Heart right ventricle (tissue), 16 donors: ENCODE results near the gene AURKB. TPM values are rescaled to one million over a fixed set of nuclear protein-coding genes. Genes with fewer than 3 reads are reported as not detected.
A peak's percentile ranks its signal among the peaks of the same experiment; 100 is the strongest.
"Not testable (repeated sequence)": the region's sequence is repeated elsewhere in the genome, so short reads cannot be mapped to it uniquely, and the experiment has no call there.

Experiments used
- ATAC-seq, 8 donors: fragments of 200-7000 bp; cut with Tn5 transposase; one replicate each; pipeline ENCODE4 v1.9.1; 2020; ENCODE audit warnings: mild to moderate bottlenecking in 8 of 8, moderate library complexity in 8 of 8, moderate number of reproducible peaks in 1 of 8
- DNase-seq, 2 donors: peaks; one replicate each; pipeline ENCODE4 v3.0.0-alpha.2; 2020
- H3K27ac ChIP-seq, 10 donors: fragments of 200-600 bp; sonication (generic) in 2 of 10; one replicate each; pipeline versions ENCODE4 v1.5.0 to v1.8.0; 2020 to 2022; ENCODE audit warnings: mild to moderate bottlenecking in 3 of 10
- H3K27me3 ChIP-seq, 7 donors: fragments of 200-600 bp; one replicate each; pipeline ENCODE4 v1.8.0; 2021 to 2022; ENCODE audit warnings: mild to moderate bottlenecking in 2 of 7
- H3K36me3 ChIP-seq, 9 donors: fragments of 200-600 bp; sonication (generic) in 1 of 9; one replicate each; pipeline versions ENCODE4 v1.5.0 to v1.8.0; 2020 to 2022; ENCODE audit warnings: mild to moderate bottlenecking in 2 of 9
- H3K4me1 ChIP-seq, 9 donors: fragments of 200-600 bp; sonication (generic) in 1 of 9; one replicate each; pipeline versions ENCODE4 v1.5.0 to v1.8.0; 2020 to 2022; ENCODE audit warnings: mild to moderate bottlenecking in 4 of 9
- H3K4me3 ChIP-seq, 10 donors: fragments of 200-600 bp; sonication (generic) in 2 of 10; one replicate each; pipeline versions ENCODE4 v1.5.0 to v1.8.0; 2020 to 2022; ENCODE audit warnings: mild to moderate bottlenecking in 7 of 10, moderate library complexity in 2 of 10
- H3K9me3 ChIP-seq, 11 donors: fragments of 200-600 bp in 10 of 11; sonication (generic) in 2 of 11; one replicate each; pipeline versions ENCODE4 v1.5.0 to v1.8.0; 2013 to 2022; ENCODE audit warnings: mild to moderate bottlenecking in 2 of 11, control low read depth in 1 of 11, moderate library complexity in 1 of 11
- CTCF ChIP-seq, 9 donors: fragments of 200-600 bp; sonication (generic) in 2 of 9; IDR thresholded peaks; one replicate each; pipeline versions ENCODE4 v1.5.0 to v1.8.0; 2021 to 2022; ENCODE audit warnings: antibody characterized with exemption in 9 of 9, mild to moderate bottlenecking in 5 of 9, moderate library complexity in 1 of 9
- WGBS, 2 donors: extraction: QIAGEN DNeasy Blood & Tissue Kit; methylation state at CpG; one replicate each; pipeline ENCODE4 v1.1.7; 2013; ENCODE audit warnings: inconsistent platforms in 1 of 2; 5-methylcytosine and 5-hydroxymethylcytosine counted together
- intact Hi-C, 10 donors: fragments of 100-400 bp; cut with DNase I; formaldehyde crosslinking; loops; one replicate each; pipeline versions ENCODE4 v1.11.1 to v1.14.2; 2022
- polyA plus RNA-seq, 2 donors: library from polyadenylated mRNA; stranded (reverse); fragments of 200-250 nt; gene quantifications; one replicate each; pipeline ENCODE4 v1.2.3, GENCODE V29; 2013
- total RNA-seq, 10 donors: library from RNA; stranded (reverse); fragmentation: NEBNext Ultra II Directional in 3 of 10; extraction: Animal tissue kit (Norgen Biotek cat#: 25700) in 3 of 10; gene quantifications; one replicate each; pipeline versions ENCODE4 v1.2.1 to v1.2.4, GENCODE V29; 2021 to 2023
- donor health status: Arrhythmogenic right ventricular cardiomyopathy.
- donor health status: ischemic (EF 13 %, LVEDD 7.1; RV severe dilation, severe dysfunction).
- donor health status: healthy with polysubstance abuse.
- donor health status: DM: no; HTN: yes; CAD: no.
- donor health status: DM: no; HTN: no; CAD: no.
- donor health status: ischemic (EF 25% LVEDD 6.9; RV normal size, moderate dysfunction).
- donor health status: ischemic (EF 25% LVEDD 5.7; RV mildly dilated, moderate dysfunction).
- donor health status: healthy.
- donor health status: DM: yes; HTN: yes; CAD: no.
- donor health status: Ischemic cardiomyopathy.
- donor health status: ischemic (EF 35%, LVEDD 5.7; RV mildly dilated, moderate dysfunction).
- donor health status: nonischemic (EF 11% LVEDD 7.7; RV severe dilation, severe dysfunction).
- donor health status: DM: yes; HTN: yes; CAD: no.
- donor health status: PGD.
- donor health status: ischemic (EF 29% LVEDD 5.4; RV normal size, mild dysfunction).
- donor health status: nonischemic (EF 23%, LVEDD 6.1; RV moderate dilation, normal function).

Gene AURKB
- total and polyA plus RNA-seq, 12 donors = 0.38 to 6.4 (median 1.0) TPM; not detected in 5

DNA sequence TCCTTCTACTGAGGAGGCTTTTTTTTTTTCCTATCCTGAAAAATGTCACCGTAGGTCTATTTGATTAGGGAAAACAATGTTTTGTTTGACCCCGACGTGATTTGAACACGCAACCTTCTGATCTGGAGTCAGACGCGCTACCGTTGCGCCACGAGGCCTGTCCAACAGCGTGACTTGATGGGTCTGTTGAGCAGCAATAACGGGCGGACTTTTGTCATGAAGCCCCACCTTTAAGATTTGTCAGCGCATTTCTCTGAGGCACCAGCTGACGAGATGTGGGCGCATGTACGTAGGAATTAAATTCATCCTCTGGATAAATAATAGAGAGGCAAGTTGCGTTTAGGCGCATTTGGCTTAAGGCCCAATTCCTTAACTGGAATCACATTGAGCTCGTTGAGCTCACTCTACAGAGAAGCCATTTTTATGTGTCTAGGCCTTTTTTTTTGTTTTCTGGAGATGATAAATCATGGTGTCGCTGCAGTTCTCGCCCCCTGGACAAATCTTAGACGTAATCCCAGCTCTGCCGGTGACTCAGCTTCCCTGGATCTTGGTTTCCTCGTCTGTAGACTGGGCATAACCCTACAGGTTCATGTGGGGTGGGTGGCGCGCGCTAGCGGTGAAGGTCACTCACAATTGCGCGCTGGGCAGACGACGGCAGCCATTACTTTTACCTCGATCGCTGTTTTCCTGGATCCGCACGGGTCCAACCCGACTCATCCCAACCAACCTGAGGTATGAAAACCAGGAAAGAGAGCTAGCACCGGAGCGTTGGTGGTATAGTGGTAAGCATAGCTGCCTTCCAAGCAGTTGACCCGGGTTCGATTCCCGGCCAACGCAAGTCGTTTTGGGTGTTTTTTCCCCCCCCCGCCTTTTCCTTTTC, 10.6 kb upstream of the AURKB start:
- H3K27ac ChIP-seq = peak overlapping the region; percentile 94 to 99 (median 97)
- no peak for TF ChIP-seq CTCF (IDR thresholded peaks at IDR 0.05)
- H3K36me3 ChIP-seq = no peaks in the 10 kb centered on the region
- H3K27me3 ChIP-seq = no peaks in the 10 kb centered on the region
- WGBS, 2 donors = 0 to 1% methylated on average over 45 of the region's 45 CpGs
- peaks cover 7 to 51% (median 14%) of the 10 kb centered on the region in 9 donors for H3K4me1 ChIP-seq
- peak; percentile 66 to 84 (median 78) for ATAC-seq
- peak overlapping the region; percentile 45 to 92 (median 66) for H3K4me3 ChIP-seq
- intact Hi-C loops = loop anchor here in 7 of 10 donors (1.0 to 10.0 kb wide), 11 partner anchors 34 to 154 kb away; partner anchors contain the start of genes SLC25A35 (in 2 of the 7), ALOXE3 (in 1 of the 7), HES7 (in 1 of the 7) and KRABD2 (in 1 of the 7)
- peak; percentile 82 to 94 for DNase-seq
- no peaks in the 10 kb centered on the region for H3K9me3 ChIP-seq

GRCh38 chr17:8214000-8214399, 3.6 kb upstream of the AURKB start:
- ATAC-seq, H3K4me3 ChIP-seq, intact Hi-C loops: not testable (repeated sequence)

DNA sequence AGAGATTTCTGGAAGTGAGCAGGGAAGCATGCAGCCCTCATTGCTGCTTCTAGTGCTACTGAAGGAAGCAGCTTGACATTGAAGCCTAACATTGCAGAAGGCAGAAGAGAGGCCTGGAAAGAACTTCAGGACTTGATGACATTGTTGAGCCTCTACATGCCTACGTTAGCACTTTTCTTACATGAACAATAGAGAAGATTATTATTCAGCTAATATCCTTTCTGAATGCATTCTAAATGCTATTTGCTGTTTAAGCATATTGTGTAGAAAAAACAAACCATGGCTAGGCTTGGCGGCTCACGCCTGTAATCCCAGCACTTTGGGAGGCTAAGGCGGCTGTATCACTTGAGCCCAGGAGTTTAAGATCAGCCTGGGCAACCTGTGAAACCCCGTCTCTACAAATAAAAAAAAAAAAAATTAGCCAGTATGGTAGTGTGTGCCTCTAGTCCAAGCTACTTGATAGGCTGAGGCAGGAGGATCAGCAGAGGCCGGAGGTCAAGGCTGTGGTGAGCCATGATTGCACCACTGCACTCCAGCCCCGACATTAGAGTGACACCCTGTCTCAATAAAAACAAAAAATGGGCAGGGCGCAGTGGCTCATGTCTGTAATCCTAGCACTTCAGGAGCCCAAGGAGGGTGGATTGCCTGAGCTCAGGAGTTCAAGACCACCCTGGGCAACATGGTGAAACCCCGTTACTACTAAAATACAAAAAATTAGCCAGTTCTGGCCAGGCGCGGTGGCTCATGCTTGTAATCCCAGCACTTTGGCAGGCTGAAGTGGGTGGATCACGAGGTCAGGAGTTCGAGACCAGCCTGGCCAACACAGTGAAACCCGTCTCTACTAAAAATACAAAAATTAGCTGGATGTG, 2.2 kb upstream of the AURKB start:
- Histone ChIP-seq H3K36me3 (peaks cover 0 to 5% (median 0%) of the 10 kb centered on the region in 9 donors), H3K27ac (no peak overlapping the region), H3K4me1 (peaks cover 3 to 28% (median 12%) of the 10 kb centered on the region in 9 donors), H3K4me3 (no peak overlapping the region), H3K9me3 (no peaks in the 10 kb centered on the region), H3K27me3 (no peaks in the 10 kb centered on the region)
- ATAC-seq (no peak), DNase-seq (no peak)
- WGBS, 2 donors = 89% methylated on average over 14 of the region's 14 CpGs
- no peak for TF ChIP-seq CTCF (IDR thresholded peaks at IDR 0.05)
- intact Hi-C loops = no loop called here

More at GRCh38 chr17:8214000-8214399, 3.6 kb upstream of the AURKB start:
- H3K27me3 ChIP-seq, H3K36me3 ChIP-seq, H3K27ac ChIP-seq, DNase-seq, H3K9me3 ChIP-seq: not testable (repeated sequence)
- 85 to 86% methylated on average over 15 of the region's 15 CpGs for WGBS, 2 donors
- peaks cover 3 to 23% (median 12%) of the 10 kb centered on the region in 9 donors for H3K4me1 ChIP-seq

- H3K36me3 ChIP-seq = peaks cover 0 to 11% (median 0%) of the 10 kb centered on the region in 9 donors
- DNase-seq (no peak), ATAC-seq (peak in 4 of 8 donors; percentile 18 to 53 (median 36))
- H3K27me3 ChIP-seq = no peaks in the 10 kb centered on the region
- H3K4me1 ChIP-seq = peaks cover 3 to 28% (median 12%) of the 10 kb centered on the region in 9 donors
- no peak for TF ChIP-seq CTCF (IDR thresholded peaks at IDR 0.05)
- no peaks in the 10 kb centered on the region for H3K9me3 ChIP-seq
- intact Hi-C loops = no loop called here
- peak overlapping the region; percentile 36 to 69 (median 59) for H3K4me3 ChIP-seq
- WGBS, 2 donors = 18 to 20% methylated on average over 22 of the region's 22 CpGs
- H3K27ac ChIP-seq = peak overlapping the region in 9 of 10 donors; percentile 60 to 90 (median 76)
Measured at GRCh38 chr17:8210761-8211458, 535 bp upstream of the AURKB start.
